Panc1 (cell line): Measurements from ENCODE around the gene MARVELD2. TPM values are rescaled to one million over a fixed set of nuclear protein-coding genes. Genes with fewer than 3 reads are reported as not detected.
"Not testable (repeated sequence)": the region's sequence is repeated elsewhere in the genome, so short reads cannot be mapped to it uniquely, and the experiment has no call there.

ENCODE experiments used
- ATAC-seq: fragments of 200-7000 bp; cut with Tn5 transposase; 2 replicates; pipeline ENCODE4 v1.9.1; 2020; ENCODE audit warnings: mild to moderate bottlenecking, moderate library complexity
- BruUV-seq: library from RNA; stranded (reverse); fragments of 400-500 nt; replicated peaks from 2 replicates; lab custom pipeline; 2021; lab: Mats Ljungman, UMichigan
- CTCF ChIA-PET: fragments of 300-600 bp; sonication (Branson Sonifier 250); formaldehyde crosslinking; loops from one replicate; lab custom pipeline; 2022; ENCODE audit warnings: antibody characterized with exemption; lab: Charles Lee
- POLR2A ChIA-PET: fragments of 300-600 bp; sonication (Branson Sonifier 250); formaldehyde crosslinking; loops from one replicate; lab custom pipeline; 2022; ENCODE audit warnings: antibody characterized with exemption; lab: Charles Lee
- DNase-seq: peaks from one replicate; pipeline ENCODE4 v3.0.0-alpha.2; 2010; ENCODE audit warnings: low read depth, low spot score
- H3K27ac ChIP-seq: 2 replicates; pipeline ENCODE4 v1.5.1; 2011; ENCODE audit warnings: mild to moderate bottlenecking, low read length, inconsistent platforms
- H3K27me3 ChIP-seq: fragments of 200-500 bp; sonication (Bioruptor generic); 2 replicates; pipeline ENCODE4 v1.6.0; 2014; ENCODE audit warnings: low read length, inconsistent platforms; ENCODE audit not compliant: control insufficient read depth, insufficient read depth
- H3K36me3 ChIP-seq: fragments of 200-500 bp; sonication (Bioruptor generic); 2 replicates; pipeline ENCODE4 v1.5.1; 2014; ENCODE audit warnings: inconsistent platforms, mild to moderate bottlenecking, low read length, moderate library complexity; ENCODE audit not compliant: control insufficient read depth, insufficient read depth
- H3K4me1 ChIP-seq: 2 replicates; pipeline ENCODE4 v1.5.1; 2011; ENCODE audit warnings: inconsistent platforms, mild to moderate bottlenecking, low read length, moderate library complexity; ENCODE audit not compliant: control insufficient read depth, insufficient read depth
- H3K4me3 ChIP-seq, 2 experiments: 2 replicates each; pipeline ENCODE4 v1.5.1; 2011 to 2012; ENCODE audit warnings: low read depth in 2 of 2, low read length in 2 of 2, mild to moderate bottlenecking in 2 of 2, inconsistent platforms in 1 of 2, moderate library complexity in 1 of 2
- H3K9me3 ChIP-seq: fragments of 200-500 bp; sonication (Bioruptor generic); 2 replicates; pipeline ENCODE4 v1.5.1; 2014; ENCODE audit warnings: low read depth, mild to moderate bottlenecking, inconsistent platforms, low read length, moderate library complexity; ENCODE audit not compliant: control insufficient read depth, insufficient read depth
- POLR2AphosphoS5 ChIP-seq: IDR thresholded peaks from 2 replicates; pipeline ENCODE4 v1.6.1; 2012; ENCODE audit warnings: mild to moderate bottlenecking, low read depth, low read length, moderate library complexity
- REST ChIP-seq, 2 experiments: IDR thresholded peaks; 2 replicates each; pipeline ENCODE4 v1.6.1; 2011 to 2012; ENCODE audit warnings: low read depth in 2 of 2, control low read depth in 1 of 2, low read length in 1 of 2, mild to moderate bottlenecking in 1 of 2, moderate library complexity in 1 of 2; ENCODE audit not compliant: insufficient read depth in 1 of 2
- SIN3A ChIP-seq: IDR thresholded peaks from 2 replicates; pipeline ENCODE4 v1.6.1; 2012; ENCODE audit warnings: low read depth, mild to moderate bottlenecking, low read length, moderate library complexity, borderline replicate concordance; ENCODE audit not compliant: insufficient read depth
- TCF7L2 ChIP-seq: IDR thresholded peaks from 2 replicates; pipeline ENCODE4 v1.6.1; 2011; ENCODE audit warnings: mild to moderate bottlenecking, low read depth, low read length, inconsistent platforms
- in situ Hi-C: cut with HindIII; loops from 2 replicates; pipeline ENCODE4 v1.10.0; 2016; ENCODE audit warnings: low sequenced_read_pairs, low pct_unique_long_range_greater_than_20kb
- intact Hi-C: fragments of 100-400 bp; cut with micrococcal nuclease; formaldehyde crosslinking; loops from one replicate; pipeline ENCODE4 v1.10.0; 2022; ENCODE audit not compliant: unreplicated experiment
- total RNA-seq: library from RNA; stranded (reverse); gene quantifications from one replicate; pipeline ENCODE4 v1.2.1, GENCODE V29; 2021; ENCODE audit not compliant: unreplicated experiment
- TF ChIP-seq, protein P1 (sequence below): fragments of 450-650 bp; IDR thresholded peaks from 2 replicates; pipeline ENCODE4 v1.5.1; 2017; ENCODE audit warnings: mild to moderate bottlenecking

Gene MARVELD2
- total RNA-seq, 1 experiment from 2014 or later = 17.3 TPM

- TF ChIP-seq POLR2AphosphoS5 = no peak
- TF ChIP-seq REST (IDR thresholded peaks at IDR 0.05; ENCODE audit: insufficient read depth in 1 of 2, low read depth in 2 of 2, low read length in 1 of 2) = no peak
- TF ChIP-seq, protein P1, sequence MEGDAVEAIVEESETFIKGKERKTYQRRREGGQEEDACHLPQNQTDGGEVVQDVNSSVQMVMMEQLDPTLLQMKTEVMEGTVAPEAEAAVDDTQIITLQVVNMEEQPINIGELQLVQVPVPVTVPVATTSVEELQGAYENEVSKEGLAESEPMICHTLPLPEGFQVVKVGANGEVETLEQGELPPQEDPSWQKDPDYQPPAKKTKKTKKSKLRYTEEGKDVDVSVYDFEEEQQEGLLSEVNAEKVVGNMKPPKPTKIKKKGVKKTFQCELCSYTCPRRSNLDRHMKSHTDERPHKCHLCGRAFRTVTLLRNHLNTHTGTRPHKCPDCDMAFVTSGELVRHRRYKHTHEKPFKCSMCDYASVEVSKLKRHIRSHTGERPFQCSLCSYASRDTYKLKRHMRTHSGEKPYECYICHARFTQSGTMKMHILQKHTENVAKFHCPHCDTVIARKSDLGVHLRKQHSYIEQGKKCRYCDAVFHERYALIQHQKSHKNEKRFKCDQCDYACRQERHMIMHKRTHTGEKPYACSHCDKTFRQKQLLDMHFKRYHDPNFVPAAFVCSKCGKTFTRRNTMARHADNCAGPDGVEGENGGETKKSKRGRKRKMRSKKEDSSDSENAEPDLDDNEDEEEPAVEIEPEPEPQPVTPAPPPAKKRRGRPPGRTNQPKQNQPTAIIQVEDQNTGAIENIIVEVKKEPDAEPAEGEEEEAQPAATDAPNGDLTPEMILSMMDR = no peak
- TF ChIP-seq TCF7L2 = no peak
- no peak for TF ChIP-seq SIN3A
- H3K4me1 ChIP-seq = peaks cover 5% of the 10 kb centered on the region
- POLR2A ChIA-PET = no interaction called here
- no peaks in the 10 kb centered on the region for H3K27me3 ChIP-seq
- ATAC-seq = peak; percentile 43; the same call in 1 of the 2 replicates
- no peak for DNase-seq
- no peaks in the 10 kb centered on the region for H3K9me3 ChIP-seq
- no TSS peak for BruUV-seq
- peak overlapping the region; percentile 66 for H3K27ac ChIP-seq
- CTCF ChIA-PET = no interaction called here
- H3K36me3 ChIP-seq = no peaks in the 10 kb centered on the region
- peak overlapping the region; percentile 29 to 55 for H3K4me3 ChIP-seq
- intact Hi-C loops = no loop called here
- in situ Hi-C loops = no loop called here
Measured at GRCh38 chr5:69454460-69455249, 39.7 kb downstream of the MARVELD2 start.

DNA sequence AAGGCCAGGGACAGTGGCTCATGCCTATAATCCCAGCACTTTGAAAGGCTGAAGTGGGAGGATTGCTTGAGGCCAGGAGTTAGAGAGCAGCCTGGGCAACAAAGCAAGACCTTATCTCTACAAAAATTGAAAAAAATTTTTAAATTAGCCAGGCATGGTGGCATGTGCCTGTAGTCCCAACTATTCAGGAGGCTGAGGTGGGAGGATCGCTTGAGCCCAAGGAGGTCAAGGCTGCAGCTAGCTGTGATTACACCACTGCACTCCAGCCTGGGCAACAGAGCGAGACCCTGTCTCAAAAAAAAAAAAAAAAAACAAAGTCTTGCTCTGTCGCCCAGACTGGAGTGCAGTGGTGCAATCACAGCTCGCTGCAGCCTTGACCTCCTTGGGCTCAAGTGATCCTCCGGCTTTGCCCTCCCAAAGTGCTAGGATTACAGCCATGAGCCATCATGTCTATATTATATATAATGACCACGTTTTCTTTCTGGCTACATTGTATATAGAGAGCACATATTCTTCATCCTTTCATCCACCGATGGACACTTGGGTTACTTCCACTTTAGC, 40.6 kb downstream of the MARVELD2 start:
- H3K36me3 ChIP-seq, H3K4me1 ChIP-seq, BruUV-seq, H3K9me3 ChIP-seq, H3K4me3 ChIP-seq, CTCF ChIA-PET, in situ Hi-C loops, POLR2A ChIA-PET, H3K27ac ChIP-seq, H3K27me3 ChIP-seq, ATAC-seq, intact Hi-C loops, DNase-seq: not testable (repeated sequence)

DNA sequence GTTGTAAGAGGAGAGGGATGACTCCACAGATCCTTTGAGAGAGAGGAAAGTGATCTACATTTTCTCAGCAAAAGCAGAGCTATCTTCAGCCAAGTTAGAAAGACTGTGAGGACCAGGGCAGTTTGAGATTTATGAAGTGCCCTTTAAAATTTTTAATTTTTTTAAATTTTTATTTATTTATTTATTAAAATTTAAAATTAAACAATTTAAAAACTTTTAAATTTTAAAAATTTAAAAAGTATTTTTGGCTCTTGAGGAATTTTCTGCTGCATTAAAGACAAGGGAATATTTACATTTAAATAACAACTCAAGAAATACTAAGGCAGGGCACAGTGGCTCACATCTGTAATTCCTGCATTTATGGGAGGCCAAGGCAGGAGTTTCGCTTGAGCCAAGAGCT, 47.3 kb downstream of the MARVELD2 start:
- CTCF ChIA-PET = no interaction called here

More for the DNA sequence above, 47.3 kb downstream of the MARVELD2 start:
- in situ Hi-C loops (no loop called here), intact Hi-C loops (no loop called here)
- ATAC-seq = no peak
- no peaks in the 10 kb centered on the region for H3K4me1 ChIP-seq
- H3K9me3 ChIP-seq = no peaks in the 10 kb centered on the region
- H3K27ac ChIP-seq = no peak overlapping the region
- no TSS peak for BruUV-seq
- no peak overlapping the region for H3K4me3 ChIP-seq
- no peaks in the 10 kb centered on the region for H3K36me3 ChIP-seq
- POLR2A ChIA-PET = no interaction called here
- no peak for DNase-seq
- TF ChIP-seq REST (IDR thresholded peaks at IDR 0.05; ENCODE audit: insufficient read depth in 1 of 2, low read depth in 2 of 2, low read length in 1 of 2) (no peak), SIN3A (no peak), TCF7L2 (no peak), POLR2AphosphoS5 (no peak)
- TF ChIP-seq, protein P1 = no peak
- no peaks in the 10 kb centered on the region for H3K27me3 ChIP-seq
